ENCODE data around the gene BCL7C. TPM values are rescaled to one million over a fixed set of nuclear protein-coding genes. Genes with fewer than 3 reads are reported as not detected.
"Not testable (repeated sequence)": the region's sequence is repeated elsewhere in the genome, so short reads cannot be mapped to it uniquely, and the experiment has no call there.

Gene BCL7C
- total RNA-seq, 1 donor from 2014 or later: 46.2 TPM

DNA sequence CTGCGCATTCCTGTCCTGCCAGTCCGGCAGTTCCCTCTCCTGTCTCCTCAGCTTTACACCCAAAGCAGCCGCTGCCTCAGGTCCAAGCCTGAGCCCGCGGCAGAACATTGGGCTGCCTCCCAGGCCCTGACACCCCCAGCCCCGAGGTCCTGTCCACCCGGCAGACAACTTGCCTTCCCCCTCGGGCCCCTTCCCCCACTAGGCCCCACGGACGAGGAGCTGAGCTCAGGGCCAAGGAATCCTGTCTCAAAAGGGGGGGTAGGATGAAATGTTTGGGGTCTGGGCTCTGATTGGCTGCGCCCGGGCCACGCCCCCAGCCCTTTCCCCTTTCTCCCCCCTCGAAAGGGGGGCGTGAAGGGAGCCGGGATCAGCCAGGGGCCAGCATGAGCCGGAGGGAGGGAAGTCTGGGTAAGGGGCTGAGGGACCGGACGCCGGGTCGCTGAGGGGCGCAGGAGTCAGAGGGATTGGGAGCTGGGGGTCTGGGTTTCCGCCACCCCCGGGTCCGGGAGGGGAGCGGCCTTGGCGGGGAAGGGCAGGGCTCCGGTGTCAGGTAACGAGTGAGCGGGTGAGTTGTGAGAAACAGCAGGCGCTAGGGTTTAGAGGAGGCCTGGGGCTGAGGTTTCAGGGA, 2.5 kb upstream of the BCL7C start, which contains the start of gene CTF1:
Gene CTF1, plus strand, starts transcription at position 354 of the 628 bp plus-strand sequence. Its CDS starts 30 bp downstream, at position 384.
- no peaks in the 10 kb centered on the region for H3K9me3 ChIP-seq
- H3K4me1 ChIP-seq: peaks cover 20 to 32% of the 10 kb centered on the region in 2 donors
- peak; percentile 38 to 92 for DNase-seq (ENCODE audit: low spot score in 2 of 2)
- intact Hi-C loops (cut with DNase I): loop anchor here (1.0 to 2.0 kb wide), 3 partner anchors 26 to 198 kb away; partner anchors contain the start of gene SRCAP
- peak within 1 kb of the TSS; percentile 99 for H3K27ac ChIP-seq
- H3K36me3 ChIP-seq: peaks cover 5 to 9% of the 10 kb centered on the region in 2 donors
- H3K4me3 ChIP-seq: peak within 1 kb of the TSS; percentile 62 to 73
- TF ChIP-seq, protein P1, sequence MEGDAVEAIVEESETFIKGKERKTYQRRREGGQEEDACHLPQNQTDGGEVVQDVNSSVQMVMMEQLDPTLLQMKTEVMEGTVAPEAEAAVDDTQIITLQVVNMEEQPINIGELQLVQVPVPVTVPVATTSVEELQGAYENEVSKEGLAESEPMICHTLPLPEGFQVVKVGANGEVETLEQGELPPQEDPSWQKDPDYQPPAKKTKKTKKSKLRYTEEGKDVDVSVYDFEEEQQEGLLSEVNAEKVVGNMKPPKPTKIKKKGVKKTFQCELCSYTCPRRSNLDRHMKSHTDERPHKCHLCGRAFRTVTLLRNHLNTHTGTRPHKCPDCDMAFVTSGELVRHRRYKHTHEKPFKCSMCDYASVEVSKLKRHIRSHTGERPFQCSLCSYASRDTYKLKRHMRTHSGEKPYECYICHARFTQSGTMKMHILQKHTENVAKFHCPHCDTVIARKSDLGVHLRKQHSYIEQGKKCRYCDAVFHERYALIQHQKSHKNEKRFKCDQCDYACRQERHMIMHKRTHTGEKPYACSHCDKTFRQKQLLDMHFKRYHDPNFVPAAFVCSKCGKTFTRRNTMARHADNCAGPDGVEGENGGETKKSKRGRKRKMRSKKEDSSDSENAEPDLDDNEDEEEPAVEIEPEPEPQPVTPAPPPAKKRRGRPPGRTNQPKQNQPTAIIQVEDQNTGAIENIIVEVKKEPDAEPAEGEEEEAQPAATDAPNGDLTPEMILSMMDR (IDR thresholded peaks at IDR 0.05): no peak
- H3K27me3 ChIP-seq: no peaks in the 10 kb centered on the region

DNA sequence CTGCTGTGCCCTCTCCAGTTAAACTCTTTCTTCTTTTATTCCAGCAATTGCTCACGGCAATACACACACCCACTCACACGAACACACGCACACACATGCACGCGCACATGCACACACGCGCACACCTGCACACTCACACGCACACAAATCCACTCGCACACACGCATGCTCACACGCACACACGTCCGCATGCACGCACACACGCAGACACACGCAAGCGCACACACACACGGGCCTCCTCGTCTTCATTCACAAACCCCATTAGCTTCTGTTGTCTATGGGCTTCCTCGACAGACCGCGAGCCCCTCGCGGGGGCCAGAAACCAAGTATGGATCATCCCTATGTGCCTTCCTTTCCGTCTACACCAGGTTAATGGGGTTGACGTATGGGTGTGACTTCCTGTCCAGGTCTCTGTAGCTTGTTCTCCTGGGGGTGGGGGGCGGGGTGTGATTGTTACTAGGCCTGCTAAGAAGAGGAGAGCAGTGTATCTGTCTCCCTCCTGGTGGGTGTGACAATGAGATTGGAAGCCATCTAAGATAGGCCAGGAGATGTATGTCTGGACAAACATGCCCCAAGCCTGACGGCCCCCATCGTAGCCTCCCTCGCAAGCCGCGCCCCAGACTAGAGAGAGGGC, 1.9 kb upstream of the BCL7C start:
- TF ChIP-seq, protein P1 (IDR thresholded peaks at IDR 0.05): no peak
- intact Hi-C loops (cut with DNase I): loop anchor here (1.0 to 2.0 kb wide), 5 partner anchors 27 to 197 kb away; partner anchors contain the start of genes SETD1A and SRCAP
- no peak for DNase-seq (ENCODE audit: low spot score in 2 of 2)
- peak overlapping the region; percentile 99 for H3K27ac ChIP-seq
- no peaks in the 10 kb centered on the region for H3K9me3 ChIP-seq
- peaks cover 20 to 32% of the 10 kb centered on the region in 2 donors for H3K4me1 ChIP-seq
- H3K27me3 ChIP-seq: no peaks in the 10 kb centered on the region
- H3K4me3 ChIP-seq: peak overlapping the region; percentile 62 to 73
- H3K36me3 ChIP-seq: peaks cover 7 to 14% of the 10 kb centered on the region in 2 donors

DNA sequence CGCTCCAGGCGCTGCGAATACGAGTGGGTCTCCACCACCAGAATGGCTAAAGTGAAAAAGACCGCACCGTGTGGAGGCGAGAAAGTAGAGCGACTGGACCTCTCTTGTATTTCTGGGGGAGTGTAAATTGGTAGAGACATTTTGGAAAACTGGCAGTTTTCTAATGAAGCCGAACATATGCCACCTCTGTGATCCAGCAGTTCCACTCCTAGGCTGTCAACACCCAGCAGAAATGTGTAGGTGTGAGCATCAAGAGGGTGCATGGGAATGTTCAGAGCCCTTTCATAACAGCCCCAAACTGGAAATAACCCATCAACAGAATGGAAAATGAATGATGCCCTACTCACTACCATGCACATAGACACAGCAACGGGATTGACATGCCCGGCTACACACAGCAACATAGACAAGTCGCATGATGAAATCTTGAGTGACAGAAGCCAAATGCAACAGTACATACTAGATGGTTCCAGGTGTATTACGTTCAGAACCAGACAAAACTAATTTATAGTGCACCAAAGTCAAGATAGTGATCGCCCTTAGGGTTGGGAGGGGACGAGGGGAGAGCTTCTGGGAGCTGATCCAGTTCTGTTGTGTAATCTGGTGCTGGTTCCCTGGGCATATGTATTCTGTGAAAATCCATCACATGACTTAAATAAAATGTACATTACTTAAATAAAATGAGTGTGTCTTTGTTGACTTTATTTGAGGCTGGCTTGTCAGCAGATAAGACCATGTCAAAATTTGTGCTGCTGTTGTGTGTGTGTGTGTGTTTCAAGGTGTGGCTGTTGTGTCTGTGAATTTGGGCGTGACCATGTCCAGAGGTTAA, 877 bp upstream of the BCL7C start:
- no peak for DNase-seq (ENCODE audit: low spot score in 2 of 2)
- Histone ChIP-seq H3K9me3 (no peaks in the 10 kb centered on the region), H3K4me3 (peak overlapping the region; percentile 87 to 93), H3K4me1 (peaks cover 20 to 32% of the 10 kb centered on the region in 2 donors), H3K27ac (peak overlapping the region; percentile 99), H3K36me3 (peaks cover 12 to 18% of the 10 kb centered on the region in 2 donors), H3K27me3 (no peaks in the 10 kb centered on the region)
- TF ChIP-seq, protein P1 (IDR thresholded peaks at IDR 0.05): no peak
- intact Hi-C loops (cut with DNase I): loop anchor here (1.0 to 2.0 kb wide), 3 partner anchors 19 to 62 kb away; partner anchors contain the start of gene SETD1A

DNA sequence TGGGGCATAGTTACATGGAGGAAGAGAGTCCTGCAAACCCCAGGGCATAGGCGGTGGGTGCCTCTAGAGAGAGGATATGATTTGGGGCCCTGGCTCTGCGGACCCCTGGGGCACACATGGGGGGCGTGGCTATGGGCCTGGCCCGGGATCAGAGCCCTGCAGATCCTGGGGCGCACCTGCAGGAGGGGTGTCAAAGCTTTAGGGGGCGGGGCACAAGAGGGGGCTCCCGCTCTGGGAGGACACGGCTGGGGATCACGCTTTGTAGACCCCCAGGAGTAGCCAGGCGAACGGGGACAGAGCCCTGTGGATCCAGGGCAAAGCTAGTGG, 497 bp downstream of the BCL7C start:
- intact Hi-C loops (cut with DNase I): no loop called here
- DNase-seq (ENCODE audit: low spot score in 2 of 2): peak in 1 of 2 donors; percentile 67
- Histone ChIP-seq H3K27me3 (no peaks in the 10 kb centered on the region), H3K4me3 (peak overlapping the region; percentile 87 to 93), H3K27ac (peak overlapping the region; percentile 90 to 94), H3K9me3 (no peaks in the 10 kb centered on the region), H3K4me1 (peaks cover 17 to 32% of the 10 kb centered on the region in 2 donors), H3K36me3 (peaks cover 26 to 32% of the 10 kb centered on the region in 2 donors)
- TF ChIP-seq, protein P1 (IDR thresholded peaks at IDR 0.05): no peak

- Histone ChIP-seq H3K9me3 (no peaks in the 10 kb centered on the region), H3K4me3 (peak overlapping the region; percentile 87 to 93), H3K4me1 (peaks cover 17 to 32% of the 10 kb centered on the region in 2 donors), H3K27me3 (no peaks in the 10 kb centered on the region), H3K27ac (peak overlapping the region; percentile 90 to 94), H3K36me3 (peaks cover 29 to 36% of the 10 kb centered on the region in 2 donors)
- intact Hi-C loops (cut with DNase I): no loop called here
- DNase-seq (ENCODE audit: low spot score in 2 of 2): no peak
- TF ChIP-seq, protein P1 (IDR thresholded peaks at IDR 0.05): no peak
Observed at GRCh38 chr16:30892670-30893416, 1.0 kb downstream of the BCL7C start.

DNA sequence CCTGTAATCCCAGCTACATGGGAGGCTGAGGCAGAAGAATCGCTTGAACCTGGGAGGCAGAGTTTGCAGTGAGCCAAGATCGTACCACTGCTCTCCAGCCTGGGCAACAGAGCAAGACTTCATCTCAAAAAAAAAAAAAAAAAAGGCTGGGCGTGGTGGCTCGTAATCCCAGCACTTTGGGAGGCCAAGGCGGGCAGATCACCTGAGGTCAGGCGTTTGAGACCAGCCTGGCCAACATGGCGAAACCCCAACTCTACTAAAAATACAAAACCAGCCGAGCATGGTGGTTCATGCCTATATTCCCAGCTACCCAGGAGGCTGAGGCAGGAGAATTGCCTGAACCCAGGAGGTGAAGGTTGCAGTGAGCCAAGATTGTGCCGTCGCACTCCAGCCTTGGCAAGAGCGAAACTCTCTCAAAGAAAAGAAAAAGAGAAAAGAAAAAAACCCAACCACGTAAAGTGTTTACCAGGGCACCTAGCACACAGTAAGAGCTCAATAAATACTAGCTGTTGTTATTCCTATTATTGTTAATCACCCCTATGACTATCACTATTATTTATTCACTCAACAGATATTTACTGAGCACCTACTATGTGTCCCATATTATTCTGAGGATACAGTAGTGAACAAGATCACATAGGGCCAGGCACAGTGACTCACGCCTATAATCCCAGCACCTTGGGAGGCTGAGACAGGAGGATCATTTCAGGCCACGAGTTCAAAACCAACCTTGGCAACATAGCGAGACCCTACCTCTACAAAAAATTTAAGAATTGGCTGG, 2.6 kb downstream of the BCL7C start:
- H3K27ac ChIP-seq; H3K27me3 ChIP-seq; intact Hi-C loops (cut with DNase I); H3K4me3 ChIP-seq; DNase-seq (ENCODE audit: low spot score in 2 of 2); H3K9me3 ChIP-seq: not testable (repeated sequence)
- H3K36me3 ChIP-seq: peaks cover 33 to 49% of the 10 kb centered on the region in 2 donors
- H3K4me1 ChIP-seq: peaks cover 17 to 28% of the 10 kb centered on the region in 2 donors

Data from ascending aorta (tissue), 2 donors.